Measurements from ENCODE around the gene KRTAP12-4. TPM values are rescaled to one million over a fixed set of nuclear protein-coding genes. Genes with fewer than 3 reads are reported as not detected.

KRTAP12-4 gene
- total RNA-seq, 1 donor from 2014 or later = not detected

DNA sequence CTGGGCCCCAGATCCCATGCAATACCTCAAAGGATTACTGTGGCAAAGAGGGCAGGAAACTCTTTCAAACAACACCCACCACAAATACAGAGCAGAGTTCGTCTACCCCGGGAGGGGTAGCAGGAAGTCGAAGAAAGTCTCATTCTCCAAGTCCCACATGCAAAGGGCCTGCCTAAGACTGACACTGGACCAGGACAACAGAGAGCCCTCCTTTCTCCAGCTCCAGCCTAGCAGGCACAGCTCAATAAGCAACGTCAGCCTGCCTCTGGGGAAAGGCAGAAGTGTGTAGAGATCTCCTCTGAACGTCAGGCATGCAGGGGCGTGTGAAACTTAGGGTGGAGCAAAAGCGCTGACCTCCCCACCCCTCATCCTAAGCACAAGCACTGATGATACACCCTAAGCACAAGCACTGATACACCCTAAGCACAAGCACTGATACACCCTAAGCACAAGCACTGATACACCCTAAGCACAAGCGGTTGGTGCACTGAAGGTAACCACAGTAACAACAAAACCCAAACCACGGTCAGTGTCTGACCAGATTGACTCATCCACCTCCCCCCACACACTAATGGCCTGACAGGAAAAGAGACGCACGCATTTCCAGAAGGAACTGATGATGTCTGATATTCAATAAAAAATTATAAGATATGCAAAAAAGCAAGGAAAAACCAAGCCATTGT, 4.6 kb upstream of the KRTAP12-4 start:
- H3K27me3 Mint-ChIP-seq (ENCODE audit: unreplicated experiment) = no peaks in the 10 kb centered on the region
- no peak overlapping the region for H3K27ac Mint-ChIP-seq (ENCODE audit: unreplicated experiment)
- no peak for DNase-seq
- no peak overlapping the region for H3K4me3 Mint-ChIP-seq (ENCODE audit: unreplicated experiment)
- TF ChIP-seq, protein P1, sequence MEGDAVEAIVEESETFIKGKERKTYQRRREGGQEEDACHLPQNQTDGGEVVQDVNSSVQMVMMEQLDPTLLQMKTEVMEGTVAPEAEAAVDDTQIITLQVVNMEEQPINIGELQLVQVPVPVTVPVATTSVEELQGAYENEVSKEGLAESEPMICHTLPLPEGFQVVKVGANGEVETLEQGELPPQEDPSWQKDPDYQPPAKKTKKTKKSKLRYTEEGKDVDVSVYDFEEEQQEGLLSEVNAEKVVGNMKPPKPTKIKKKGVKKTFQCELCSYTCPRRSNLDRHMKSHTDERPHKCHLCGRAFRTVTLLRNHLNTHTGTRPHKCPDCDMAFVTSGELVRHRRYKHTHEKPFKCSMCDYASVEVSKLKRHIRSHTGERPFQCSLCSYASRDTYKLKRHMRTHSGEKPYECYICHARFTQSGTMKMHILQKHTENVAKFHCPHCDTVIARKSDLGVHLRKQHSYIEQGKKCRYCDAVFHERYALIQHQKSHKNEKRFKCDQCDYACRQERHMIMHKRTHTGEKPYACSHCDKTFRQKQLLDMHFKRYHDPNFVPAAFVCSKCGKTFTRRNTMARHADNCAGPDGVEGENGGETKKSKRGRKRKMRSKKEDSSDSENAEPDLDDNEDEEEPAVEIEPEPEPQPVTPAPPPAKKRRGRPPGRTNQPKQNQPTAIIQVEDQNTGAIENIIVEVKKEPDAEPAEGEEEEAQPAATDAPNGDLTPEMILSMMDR (IDR thresholded peaks at IDR 0.05; ENCODE audit: partially characterized antibody, unreplicated experiment) = no peak
- peaks cover 3% of the 10 kb centered on the region for H3K4me1 Mint-ChIP-seq (ENCODE audit: low read depth, unreplicated experiment)
- H3K36me3 Mint-ChIP-seq (ENCODE audit: unreplicated experiment) = peaks cover 32% of the 10 kb centered on the region
- H3K9me3 Mint-ChIP-seq (ENCODE audit: unreplicated experiment) = peaks cover 7% of the 10 kb centered on the region

DNA sequence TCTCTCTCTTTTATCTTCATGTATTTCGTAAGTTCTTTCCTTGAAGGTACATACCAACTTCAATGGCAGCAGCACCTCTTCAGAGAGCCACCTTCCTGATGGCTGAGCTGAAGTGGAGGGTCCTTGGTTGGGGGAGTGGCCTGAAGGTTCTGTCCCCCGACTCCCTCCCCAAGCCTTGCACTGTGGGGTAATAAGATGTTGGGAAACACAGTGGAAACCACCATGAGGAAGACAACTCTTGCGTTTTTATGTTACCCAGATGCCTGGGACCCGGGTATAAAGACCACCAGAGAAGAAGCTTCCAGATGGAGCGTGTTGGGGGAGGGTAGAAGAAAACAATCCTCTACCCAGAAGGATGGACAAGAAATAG, 4.1 kb upstream of the KRTAP12-4 start:
- TF ChIP-seq, protein P1 (IDR thresholded peaks at IDR 0.05; ENCODE audit: partially characterized antibody, unreplicated experiment) = no peak
- no peak overlapping the region for H3K4me3 Mint-ChIP-seq (ENCODE audit: unreplicated experiment)
- DNase-seq = no peak
- no peak overlapping the region for H3K27ac Mint-ChIP-seq (ENCODE audit: unreplicated experiment)
- no peaks in the 10 kb centered on the region for H3K27me3 Mint-ChIP-seq (ENCODE audit: unreplicated experiment)
- peaks cover 3% of the 10 kb centered on the region for H3K4me1 Mint-ChIP-seq (ENCODE audit: low read depth, unreplicated experiment)
- H3K36me3 Mint-ChIP-seq (ENCODE audit: unreplicated experiment) = peaks cover 32% of the 10 kb centered on the region
- peaks cover 11% of the 10 kb centered on the region for H3K9me3 Mint-ChIP-seq (ENCODE audit: unreplicated experiment)

DNA sequence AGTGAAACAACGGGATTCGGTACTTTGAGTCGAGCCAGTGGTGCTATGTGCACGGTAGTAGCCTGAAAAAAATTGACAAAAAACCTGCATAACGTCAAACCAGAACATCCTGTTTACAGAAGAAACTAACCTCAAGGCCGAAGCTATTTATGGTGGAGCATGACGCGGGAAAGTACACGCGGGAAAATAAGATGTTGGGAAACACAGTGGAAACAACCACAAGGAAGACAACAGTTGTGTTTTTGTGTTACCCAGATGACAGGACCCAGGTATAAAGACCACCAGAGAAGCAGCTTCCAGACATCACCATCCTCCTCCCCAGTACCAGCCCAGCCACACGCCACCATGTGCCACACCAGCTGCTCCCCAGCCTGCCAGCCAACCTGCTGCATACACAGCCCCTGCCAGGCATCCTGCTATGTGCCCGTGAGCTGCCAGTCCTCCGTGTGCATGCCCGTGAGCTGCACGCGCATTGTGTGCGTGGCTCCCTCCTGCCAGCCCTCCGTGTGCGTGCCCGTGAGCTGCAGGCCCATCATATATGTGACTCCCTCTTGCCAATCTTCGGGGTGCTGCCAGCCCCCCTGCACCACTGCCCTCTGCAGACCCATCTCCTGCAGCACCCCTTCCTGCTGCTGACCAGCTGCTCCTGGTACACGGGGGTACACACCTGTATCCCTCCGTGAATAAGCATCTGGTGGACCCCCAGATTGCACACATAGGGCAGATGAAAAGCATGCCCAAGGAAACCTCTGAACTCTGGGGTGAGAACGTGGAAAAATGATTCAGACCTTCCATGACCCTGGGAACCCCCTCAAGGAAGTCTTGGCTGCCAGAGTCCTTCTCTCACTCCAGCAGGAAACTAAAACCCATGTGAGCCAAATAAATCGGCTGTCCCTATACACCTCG, 3.4 kb upstream of the KRTAP12-4 start, which contains the start of gene KRTAP12-3:
TSS of gene KRTAP12-3 (plus strand) at position 298 of the 906 bp plus-strand sequence. CDS start at position 346, 48 bp downstream.
- Mint-ChIP-seq H3K27ac (ENCODE audit: unreplicated experiment) (no peak within 1 kb of the TSS), H3K36me3 (ENCODE audit: unreplicated experiment) (peaks cover 32% of the 10 kb centered on the region), H3K9me3 (ENCODE audit: unreplicated experiment) (peaks cover 11% of the 10 kb centered on the region), H3K27me3 (ENCODE audit: unreplicated experiment) (no peaks in the 10 kb centered on the region), H3K4me3 (ENCODE audit: unreplicated experiment) (no peak within 1 kb of the TSS), H3K4me1 (ENCODE audit: low read depth, unreplicated experiment) (peaks cover 3% of the 10 kb centered on the region)
- DNase-seq = no peak
- TF ChIP-seq, protein P1 (IDR thresholded peaks at IDR 0.05; ENCODE audit: partially characterized antibody, unreplicated experiment) = no peak

DNA sequence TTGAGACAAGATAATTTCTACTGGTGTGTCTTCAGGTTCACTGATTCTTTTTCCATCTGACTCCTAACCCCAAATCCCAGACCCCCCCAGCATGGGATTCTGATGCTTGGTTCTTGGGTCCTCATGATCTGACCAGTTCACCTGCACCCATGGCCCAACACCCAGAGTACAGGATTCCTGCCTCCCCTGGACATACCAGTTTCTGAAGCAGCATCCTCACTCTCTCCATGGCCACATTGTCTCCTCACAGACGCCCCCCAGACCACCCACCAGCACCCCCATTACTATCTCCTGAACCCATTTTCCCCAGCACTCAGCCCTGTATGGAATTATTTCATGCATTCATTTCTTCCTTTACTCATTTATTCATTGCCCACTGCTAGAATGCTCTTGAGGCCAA, 2.4 kb upstream of the KRTAP12-4 start:
- Mint-ChIP-seq H3K27ac (ENCODE audit: unreplicated experiment) (no peak overlapping the region), H3K27me3 (ENCODE audit: unreplicated experiment) (no peaks in the 10 kb centered on the region), H3K9me3 (ENCODE audit: unreplicated experiment) (peaks cover 11% of the 10 kb centered on the region), H3K4me1 (ENCODE audit: low read depth, unreplicated experiment) (peaks cover 3% of the 10 kb centered on the region), H3K36me3 (ENCODE audit: unreplicated experiment) (peaks cover 32% of the 10 kb centered on the region), H3K4me3 (ENCODE audit: unreplicated experiment) (no peak overlapping the region)
- TF ChIP-seq, protein P1 (IDR thresholded peaks at IDR 0.05; ENCODE audit: partially characterized antibody, unreplicated experiment) = no peak
- DNase-seq = no peak

Measured in glutamatergic neuron (in vitro differentiated cells).